Measurements from ENCODE around the gene ARL5A.
"Not testable (repeated sequence)": the region's sequence is repeated elsewhere in the genome, so short reads cannot be mapped to it uniquely, and the experiment has no call there.

Gene ARL5A

GRCh38 chr2:151795646-151796240 is 32.5 kb downstream of the ARL5A start:
- no peak for DNase-seq (ENCODE audit: low read depth in 2 of 2)

DNA sequence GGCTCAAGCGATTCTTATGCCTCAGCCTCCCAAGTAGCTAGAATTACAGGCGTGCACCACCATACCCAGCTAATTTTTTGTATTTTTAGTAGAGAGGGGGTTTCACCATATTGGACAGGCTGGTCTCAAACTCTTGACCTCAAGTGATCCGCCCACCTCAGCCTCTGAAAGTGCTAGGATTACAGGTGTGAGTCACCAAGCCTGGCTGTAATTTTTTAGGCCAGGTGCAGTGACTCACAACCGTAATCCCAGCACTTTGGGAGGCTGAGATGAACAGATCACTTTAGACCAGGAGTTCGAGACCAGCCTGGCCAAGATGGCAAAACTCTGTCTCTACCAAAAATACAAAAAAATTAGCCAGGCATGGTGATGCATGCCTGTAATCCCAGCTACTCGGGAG is 33.8 kb downstream of the ARL5A start:
- not testable (repeated sequence) for DNase-seq (ENCODE audit: low read depth in 2 of 2)

- DNase-seq (ENCODE audit: low read depth in 2 of 2), result no peak
Observed at GRCh38 chr2:151793123-151793522, 35.1 kb downstream of the ARL5A start.

DNA sequence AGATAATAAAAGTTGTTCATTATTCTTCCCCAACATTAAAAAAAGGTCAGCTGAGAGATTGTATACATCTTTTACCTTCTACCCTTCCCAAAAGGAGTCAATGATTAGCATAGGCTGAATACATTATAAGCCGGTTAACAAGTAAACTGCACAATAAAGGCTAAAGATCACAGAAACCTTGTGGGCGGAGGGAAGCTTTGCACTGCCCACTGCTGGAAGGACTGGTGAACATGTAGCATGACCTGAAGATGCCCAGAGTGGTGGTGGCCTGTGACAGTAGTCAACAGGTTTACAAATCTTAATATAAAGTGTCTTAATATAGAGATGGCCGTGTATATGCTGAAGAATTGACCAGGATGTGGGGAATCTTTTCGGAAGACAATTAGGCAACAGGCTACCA is 35.6 kb downstream of the ARL5A start:
- DNase-seq (ENCODE audit: low read depth in 2 of 2), result no peak

GRCh38 chr2:151791545-151791944 is 36.7 kb downstream of the ARL5A start:
- no peak for DNase-seq (ENCODE audit: low read depth in 2 of 2)

- no peak for DNase-seq (ENCODE audit: low read depth in 2 of 2)
Observed at GRCh38 chr2:151790689-151791088, 37.5 kb downstream of the ARL5A start.

GRCh38 chr2:151789055-151789834 is 39.0 kb downstream of the ARL5A start:
- DNase-seq (ENCODE audit: low read depth in 2 of 2), result no peak

GRCh38 chr2:151786483-151786882 is 41.7 kb downstream of the ARL5A start:
- no peak for DNase-seq (ENCODE audit: low read depth in 2 of 2)

DNA sequence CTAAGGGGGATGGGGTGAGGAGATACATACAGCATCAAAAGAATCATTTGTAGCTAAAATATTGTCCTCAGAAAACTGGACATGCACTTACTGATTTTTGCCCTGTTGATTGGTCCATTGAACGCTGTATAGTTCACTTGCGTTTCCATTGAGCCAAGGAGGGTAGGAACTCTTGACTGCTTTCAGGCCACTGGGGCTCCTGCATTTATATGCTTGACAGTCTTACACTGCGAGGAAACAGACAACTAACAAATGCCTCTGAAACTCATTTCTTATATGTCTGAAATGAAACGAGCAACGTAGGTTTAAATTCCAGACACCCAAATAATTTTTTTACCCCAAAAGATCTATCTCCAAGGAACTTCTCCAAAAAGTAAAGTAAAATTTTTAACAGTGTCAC is 42.1 kb downstream of the ARL5A start:
- no peak for DNase-seq (ENCODE audit: low read depth in 2 of 2)

DNA sequence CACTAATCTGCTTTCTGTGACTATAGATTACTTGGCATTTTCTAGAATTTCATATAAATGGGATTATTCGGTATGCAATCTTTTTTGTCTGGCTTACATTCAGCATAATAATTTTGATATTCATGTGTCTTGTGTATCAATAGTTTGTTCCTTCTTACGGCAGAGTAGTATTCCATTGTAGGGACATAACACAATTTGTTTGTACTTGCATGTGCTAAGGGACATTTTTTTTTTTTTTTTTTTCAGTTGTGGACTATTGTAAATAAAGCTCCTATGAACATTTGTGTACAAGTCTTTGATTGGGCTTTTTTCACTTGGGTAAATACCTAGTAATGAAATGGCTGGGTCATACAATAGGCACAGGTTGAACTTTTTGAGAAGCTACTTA is 45.1 kb downstream of the ARL5A start:
- DNase-seq (ENCODE audit: low read depth in 2 of 2), result no peak

DNA sequence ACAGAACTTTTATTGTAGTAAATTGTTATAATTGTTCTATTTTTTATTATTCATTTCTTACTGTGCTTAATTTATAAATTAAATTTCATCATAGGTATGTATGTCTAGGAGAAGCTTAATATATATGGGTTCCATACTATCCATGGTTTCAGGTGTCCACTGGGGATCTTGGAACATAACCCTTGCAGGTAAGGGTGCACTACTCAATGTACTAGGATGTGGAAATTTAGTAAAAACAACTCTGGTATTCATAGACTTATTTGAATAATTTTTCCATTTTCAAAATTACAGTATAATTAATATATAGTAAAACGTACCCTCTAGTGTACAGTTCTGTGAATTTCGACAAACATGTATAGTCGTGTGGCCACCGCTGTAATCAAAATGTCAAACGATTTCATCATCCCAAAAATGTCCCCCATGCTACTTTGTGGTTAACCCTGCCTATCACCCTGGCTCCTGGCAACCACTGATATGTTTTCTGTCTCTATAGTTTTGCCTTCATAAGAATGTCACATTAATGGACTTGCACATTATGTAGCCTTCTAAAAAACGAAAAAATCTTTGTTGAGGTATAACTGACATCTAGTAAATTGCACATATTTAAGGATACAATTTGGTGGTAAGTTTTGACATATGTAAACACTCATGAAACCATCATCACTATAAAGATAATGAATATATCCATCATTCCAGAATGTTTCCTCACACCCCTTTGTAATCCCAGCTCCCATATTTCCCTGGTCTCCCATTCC is 45.7 kb downstream of the ARL5A start:
- no peak for DNase-seq (ENCODE audit: low read depth in 2 of 2)

DNA sequence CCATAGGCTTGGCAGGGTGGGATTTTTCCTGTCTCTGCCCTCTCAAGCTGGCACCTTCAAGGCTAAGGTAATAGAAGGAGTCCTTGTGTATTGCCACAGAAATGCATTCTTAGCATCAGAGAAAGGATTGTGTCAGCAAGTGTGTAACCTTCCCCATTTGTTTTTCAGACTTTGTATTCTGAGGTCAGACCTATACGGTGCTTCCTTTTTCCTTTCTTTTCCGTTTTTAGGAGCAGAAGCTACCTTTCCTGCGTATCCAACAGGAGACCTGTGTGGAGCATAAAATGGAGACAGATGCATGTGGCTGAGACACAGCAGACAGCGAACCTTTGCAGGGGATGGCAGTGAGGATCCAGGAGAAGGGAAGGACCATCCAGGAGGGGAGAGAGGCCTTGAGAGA is 46.6 kb downstream of the ARL5A start:
- no peak for DNase-seq (ENCODE audit: low read depth in 2 of 2)

DNA sequence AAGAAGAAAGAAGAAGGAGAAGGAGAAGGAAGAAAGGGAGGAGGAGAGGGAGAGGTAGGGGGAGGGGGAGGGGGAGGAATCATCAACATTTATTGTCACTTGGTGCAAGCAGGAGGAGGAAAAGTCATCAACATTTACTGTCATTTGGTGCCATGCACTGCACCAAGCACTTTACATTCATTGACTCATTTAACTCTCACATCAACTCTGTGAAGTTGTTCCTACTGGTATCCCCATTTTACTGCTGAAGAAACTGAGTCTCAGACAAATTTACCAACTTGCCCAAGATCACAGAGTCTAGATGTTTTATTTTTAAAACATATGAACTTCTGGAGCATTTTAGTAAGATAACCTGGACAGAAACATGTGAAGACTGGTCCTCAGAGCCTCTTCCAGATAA is 47.3 kb downstream of the ARL5A start:
- no peak for DNase-seq (ENCODE audit: low read depth in 2 of 2)

- DNase-seq (ENCODE audit: low read depth in 2 of 2), result no peak
Observed at GRCh38 chr2:151777935-151778334, 50.3 kb downstream of the ARL5A start.

GRCh38 chr2:151777487-151777886 is 50.7 kb downstream of the ARL5A start:
- DNase-seq (ENCODE audit: low read depth in 2 of 2), result no peak

DNA sequence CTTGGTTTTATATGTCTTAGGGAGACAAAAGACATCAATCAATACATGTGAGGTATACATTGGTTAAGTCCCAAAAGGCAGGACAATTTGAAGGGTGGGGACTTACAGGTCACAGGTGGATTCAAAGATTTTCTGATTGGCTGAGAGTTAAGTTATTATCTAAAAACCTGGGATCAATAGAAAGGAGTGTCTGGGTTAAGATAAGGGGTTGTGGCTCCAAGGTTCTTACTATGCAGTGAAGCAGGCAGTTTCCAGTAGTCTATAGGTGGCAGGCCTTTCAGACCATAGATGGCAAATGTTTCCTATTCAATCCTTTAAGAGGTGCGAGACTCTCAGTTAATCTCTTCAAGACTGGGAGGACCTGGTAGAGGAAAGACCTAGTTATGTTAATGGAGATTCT is 51.9 kb downstream of the ARL5A start:
- DNase-seq (ENCODE audit: low read depth in 2 of 2), result no peak

- no peak for DNase-seq (ENCODE audit: low read depth in 2 of 2)
Observed at GRCh38 chr2:151775057-151775740, 53.0 kb downstream of the ARL5A start.

DNA sequence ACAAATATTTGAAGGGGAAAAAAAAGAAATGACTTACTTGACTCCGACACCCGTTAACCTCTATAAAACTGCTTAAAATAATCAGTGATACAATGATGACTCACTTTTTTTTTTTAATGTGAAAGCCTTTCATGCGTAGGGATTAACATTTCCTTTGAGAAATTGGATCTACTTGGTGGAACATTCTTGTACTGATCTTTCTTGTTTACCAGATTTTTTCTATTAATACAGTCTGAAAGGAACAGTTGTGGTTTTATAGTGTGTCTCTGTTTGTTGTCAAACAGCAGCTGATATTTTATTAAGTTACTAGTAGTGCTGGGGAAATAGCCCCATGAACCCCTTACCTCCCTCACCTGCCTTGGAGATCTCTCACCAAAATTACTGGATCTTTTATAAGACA is 53.7 kb downstream of the ARL5A start:
- no peak for DNase-seq (ENCODE audit: low read depth in 2 of 2)

DNA sequence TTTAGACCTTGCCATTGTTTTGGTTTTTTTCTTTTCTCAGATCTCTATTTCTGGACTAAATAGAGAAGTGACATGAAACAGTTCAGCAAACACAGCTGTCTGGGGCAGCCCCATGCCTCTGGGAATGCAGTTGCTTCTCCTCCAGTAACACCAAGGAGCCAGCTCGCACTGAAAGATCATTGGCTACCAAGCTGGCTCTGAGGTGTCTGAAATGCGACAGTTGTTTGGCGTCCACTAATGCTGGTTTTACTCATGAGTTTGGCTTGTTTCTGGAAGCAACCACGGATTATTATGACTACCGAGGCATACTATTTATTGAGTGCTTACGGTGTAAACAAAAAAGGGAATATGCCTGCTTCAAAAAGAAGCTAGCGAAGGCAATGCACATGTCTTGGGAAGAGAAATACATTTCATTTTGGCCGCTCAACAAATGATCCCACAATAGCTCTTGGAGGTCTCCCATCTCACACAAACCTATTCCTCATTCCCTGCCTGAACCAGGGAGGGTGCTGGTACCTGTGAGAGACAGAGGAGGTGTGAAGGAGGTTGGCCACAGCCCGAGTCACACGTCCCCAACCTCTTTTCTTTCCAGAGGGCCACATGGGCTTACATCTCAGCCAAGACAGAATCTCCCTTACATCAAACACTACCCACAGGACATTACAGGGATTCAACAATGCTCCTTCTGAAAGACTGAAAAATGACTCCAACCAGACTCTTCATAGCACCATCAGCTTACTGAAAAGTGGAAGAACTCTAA is 56.4 kb downstream of the ARL5A start:
- no peak for DNase-seq (ENCODE audit: low read depth in 2 of 2)

GRCh38 chr2:151770995-151771394 is 57.2 kb downstream of the ARL5A start:
- no peak for DNase-seq (ENCODE audit: low read depth in 2 of 2)

DNA sequence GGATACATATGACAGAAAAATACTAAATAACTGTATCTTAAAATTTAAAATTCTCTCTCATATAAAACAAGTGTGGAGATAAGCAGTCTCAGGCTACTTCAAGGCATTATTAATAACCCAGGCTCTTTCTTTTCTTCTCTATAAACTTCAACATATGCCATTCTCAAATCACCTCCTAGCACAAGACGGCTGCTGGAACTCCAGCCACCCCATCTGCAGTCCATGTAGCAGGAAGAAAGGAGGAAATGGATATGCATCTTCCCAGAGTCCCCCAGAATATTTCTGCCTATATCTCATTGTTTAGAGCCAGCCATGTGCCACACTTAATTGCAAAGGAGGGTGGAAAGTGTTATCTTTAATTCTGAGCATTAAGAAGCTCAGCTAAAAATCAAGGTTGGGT is 58.6 kb downstream of the ARL5A start:
- DNase-seq (ENCODE audit: low read depth in 2 of 2), result no peak

DNA sequence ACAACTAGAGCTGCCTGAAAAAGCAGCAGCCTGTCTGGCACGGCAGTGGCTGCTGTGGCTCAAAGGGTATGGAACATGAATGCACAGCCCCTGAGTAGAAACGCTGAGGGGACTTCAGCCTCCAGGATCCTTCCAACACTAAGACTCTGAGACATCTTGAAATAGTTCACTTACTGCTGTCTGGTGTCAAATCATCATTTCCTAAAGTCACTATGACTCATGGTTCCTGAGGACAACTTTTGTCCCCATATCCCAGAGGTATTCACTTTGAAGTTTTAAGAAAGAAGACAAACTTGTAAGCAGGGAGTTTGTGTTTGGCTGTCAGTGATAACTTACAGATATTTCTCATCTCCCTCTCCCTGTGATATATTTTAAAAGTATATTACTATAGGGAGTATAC is 60.7 kb downstream of the ARL5A start:
- no peak for DNase-seq (ENCODE audit: low read depth in 2 of 2)
